ELF-1 (cell line): ENCODE data around the gene SOX12.
A peak's percentile ranks its signal among the peaks of the same experiment; 100 is the strongest.
"Not testable (repeated sequence)": the region's sequence is repeated elsewhere in the genome, so short reads cannot be mapped to it uniquely, and the experiment has no call there.

Experiments
- DNase-seq: peaks from one replicate; pipeline ENCODE4 v3.0.0-alpha.2; 2016; ENCODE audit warnings: low read depth, low spot score

The SOX12 gene

GRCh38 chr20:328975-329695 lies 3.8 kb downstream of the SOX12 start:
- DNase-seq, result no peak

GRCh38 chr20:329851-330232 lies 4.5 kb downstream of the SOX12 start:
- DNase-seq, result peak; percentile 9

GRCh38 chr20:330233-331149 lies 5.1 kb downstream of the SOX12 start:
- DNase-seq, result peak; percentile 81

- no peak for DNase-seq
These were observed 9.2 kb downstream of the SOX12 start for GRCh38 chr20:334578-334977.

- not testable (repeated sequence) for DNase-seq
These were observed 10.7 kb downstream of the SOX12 start for GRCh38 chr20:336040-336439.

- peak; percentile 27 for DNase-seq
These were observed 16.3 kb downstream of the SOX12 start for GRCh38 chr20:341682-342081.

GRCh38 chr20:343107-343506 lies 17.8 kb downstream of the SOX12 start:
- DNase-seq, result no peak

- no peak for DNase-seq
These were observed 20.8 kb downstream of the SOX12 start for GRCh38 chr20:346033-346639.

GRCh38 chr20:346640-347316 lies 21.4 kb downstream of the SOX12 start, which contains the start of gene NRSN2:
TSS of gene NRSN2 (plus strand) at chr20:347111. CDS start at chr20:349644, 2,533 bp downstream.
- peak; percentile 75 for DNase-seq

GRCh38 chr20:347317-347639 lies 21.9 kb downstream of the SOX12 start:
- DNase-seq, result no peak

- DNase-seq, result peak; percentile 97
These were observed 22.5 kb downstream of the SOX12 start for GRCh38 chr20:347640-348484.

GRCh38 chr20:348972-349841 lies 23.9 kb downstream of the SOX12 start:
- DNase-seq, result no peak

GRCh38 chr20:353166-353565 lies 27.8 kb downstream of the SOX12 start:
- no peak for DNase-seq

GRCh38 chr20:354298-354977 lies 29.1 kb downstream of the SOX12 start:
- DNase-seq, result peak; percentile 84

GRCh38 chr20:356154-356553 lies 30.8 kb downstream of the SOX12 start:
- peak; percentile 29 for DNase-seq

- DNase-seq, result no peak
These were observed 31.4 kb downstream of the SOX12 start for GRCh38 chr20:356745-357144.

GRCh38 chr20:358891-359555 lies 33.7 kb downstream of the SOX12 start:
- DNase-seq, result no peak

- no peak for DNase-seq
These were observed 36.2 kb downstream of the SOX12 start for GRCh38 chr20:361561-361960.
